ENCODE measurements around the gene COL9A3. TPM values are rescaled to one million over a fixed set of nuclear protein-coding genes. Genes with fewer than 3 reads are reported as not detected.

The COL9A3 gene
- total RNA-seq, 1 donor from 2014 or later: 28.1 TPM

- DNase-seq: no peak
These were observed 7.9 kb downstream of the COL9A3 start for GRCh38 chr20:62824476-62825332.

GRCh38 chr20:62825333-62825985 is 8.6 kb downstream of the COL9A3 start:
- DNase-seq: no peak

DNA sequence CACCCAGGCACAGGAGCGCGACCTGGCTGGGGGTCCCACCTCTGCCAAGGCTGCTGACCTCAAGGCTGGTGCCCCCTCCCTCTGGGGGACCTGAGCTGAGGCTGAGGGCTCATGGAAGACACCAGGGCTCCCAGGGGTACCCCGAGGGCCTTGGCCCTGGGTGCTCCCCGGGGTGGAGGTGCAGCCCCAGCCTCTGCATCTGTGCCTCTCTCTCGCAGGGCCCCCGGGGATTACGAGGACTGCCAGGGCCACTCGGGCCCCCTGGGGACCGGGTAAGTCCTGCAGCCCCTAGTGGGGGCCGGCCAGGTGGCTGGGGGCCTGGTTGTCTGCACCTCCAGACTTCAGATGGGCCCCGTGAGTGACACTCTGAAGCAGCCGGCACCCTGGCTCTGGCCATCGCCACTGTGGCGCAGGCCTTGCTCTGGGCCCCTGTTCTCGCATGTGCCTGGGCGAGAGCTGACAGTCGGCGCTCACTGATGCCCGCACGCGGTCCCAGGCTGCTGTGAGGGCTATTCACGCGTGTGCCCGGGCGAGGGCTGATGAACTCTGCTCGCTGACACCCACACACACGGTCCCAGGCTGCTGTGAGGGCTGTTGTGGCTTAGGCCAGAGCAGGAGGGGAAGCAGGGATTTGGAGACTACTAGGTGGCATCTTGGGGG is 9.3 kb downstream of the COL9A3 start:
- DNase-seq: no peak

- no peak for DNase-seq
These were observed 9.9 kb downstream of the COL9A3 start for GRCh38 chr20:62826646-62827310.

- DNase-seq: no peak
These were observed 10.6 kb downstream of the COL9A3 start for GRCh38 chr20:62827311-62828038.

- DNase-seq: no peak
These were observed 11.2 kb downstream of the COL9A3 start for GRCh38 chr20:62828051-62828450.

- no peak for DNase-seq
These were observed 11.8 kb downstream of the COL9A3 start for GRCh38 chr20:62828511-62829230.

DNA sequence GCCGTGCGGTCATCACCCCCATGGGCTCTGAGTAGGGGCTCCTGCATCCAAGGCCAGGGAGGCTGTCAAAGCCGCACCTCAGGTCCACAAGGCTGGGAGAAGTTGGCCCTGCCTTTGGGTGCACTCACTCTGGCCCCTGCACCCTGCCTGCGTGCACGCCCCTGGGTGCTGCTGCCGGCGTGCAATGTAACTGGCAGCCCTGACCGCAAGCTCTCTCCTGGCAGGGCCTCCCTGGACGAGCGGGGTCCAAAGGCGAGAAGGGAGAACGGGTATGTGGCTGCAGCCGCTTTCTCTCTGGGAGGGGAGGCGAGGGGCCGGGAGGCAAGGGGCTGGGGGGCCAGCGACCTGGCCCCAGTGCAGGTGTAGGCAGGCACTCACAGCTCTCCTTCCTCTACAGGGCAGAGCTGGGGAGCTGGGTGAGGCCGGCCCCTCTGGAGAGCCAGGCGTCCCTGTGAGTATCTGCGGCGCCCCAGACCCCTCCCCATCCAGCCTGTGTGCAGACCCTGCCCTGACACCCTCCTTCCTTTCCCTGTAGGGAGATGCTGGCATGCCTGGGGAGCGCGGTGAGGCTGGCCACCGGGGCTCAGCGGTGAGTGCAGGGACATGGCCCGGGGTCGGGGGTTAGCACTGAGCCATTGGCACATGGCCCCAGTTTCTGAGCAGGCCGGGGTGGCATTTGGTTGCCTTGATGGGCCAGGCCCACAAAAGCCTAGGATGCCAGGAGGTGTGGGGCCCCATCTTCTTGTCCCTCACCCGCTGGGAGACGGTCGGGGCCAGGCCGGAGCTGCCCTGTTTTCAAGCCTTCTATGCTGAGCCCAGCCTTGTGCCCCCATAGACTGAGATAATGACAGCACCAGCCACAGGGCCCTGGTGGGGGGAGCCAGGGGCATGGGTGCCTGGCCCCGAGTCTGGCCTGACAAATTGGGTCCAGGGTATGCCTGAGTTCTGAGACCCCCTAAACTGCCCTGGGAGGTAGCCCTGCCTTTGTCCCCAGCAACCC is 12.7 kb downstream of the COL9A3 start:
- no peak for DNase-seq

- DNase-seq: no peak
These were observed 13.4 kb downstream of the COL9A3 start for GRCh38 chr20:62830251-62830650.

GRCh38 chr20:62830821-62831220 is 14.0 kb downstream of the COL9A3 start:
- DNase-seq: no peak

DNA sequence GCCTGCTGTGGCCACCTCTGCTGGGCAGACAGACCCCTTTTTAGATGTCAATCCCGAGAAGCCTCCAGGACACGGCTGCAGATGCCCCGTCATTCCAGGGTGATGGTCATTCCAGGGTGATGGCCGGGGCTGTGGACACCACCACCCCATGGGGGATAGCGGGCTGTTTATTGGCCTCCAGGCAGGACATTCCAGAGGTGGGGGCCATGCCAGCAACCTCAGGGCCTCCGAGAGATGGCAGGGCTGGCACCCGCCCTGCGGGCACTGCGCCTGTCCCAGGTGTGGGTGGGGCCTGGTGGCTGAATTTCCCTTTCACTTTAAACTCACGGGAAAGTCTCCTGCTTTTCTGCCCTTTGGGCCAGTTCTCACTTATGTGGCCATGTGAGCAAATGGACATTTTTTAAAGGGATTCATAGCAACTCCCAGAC is 14.5 kb downstream of the COL9A3 start:
- DNase-seq: no peak

GRCh38 chr20:62831854-62832211 is 15.0 kb downstream of the COL9A3 start:
- no peak for DNase-seq

DNA sequence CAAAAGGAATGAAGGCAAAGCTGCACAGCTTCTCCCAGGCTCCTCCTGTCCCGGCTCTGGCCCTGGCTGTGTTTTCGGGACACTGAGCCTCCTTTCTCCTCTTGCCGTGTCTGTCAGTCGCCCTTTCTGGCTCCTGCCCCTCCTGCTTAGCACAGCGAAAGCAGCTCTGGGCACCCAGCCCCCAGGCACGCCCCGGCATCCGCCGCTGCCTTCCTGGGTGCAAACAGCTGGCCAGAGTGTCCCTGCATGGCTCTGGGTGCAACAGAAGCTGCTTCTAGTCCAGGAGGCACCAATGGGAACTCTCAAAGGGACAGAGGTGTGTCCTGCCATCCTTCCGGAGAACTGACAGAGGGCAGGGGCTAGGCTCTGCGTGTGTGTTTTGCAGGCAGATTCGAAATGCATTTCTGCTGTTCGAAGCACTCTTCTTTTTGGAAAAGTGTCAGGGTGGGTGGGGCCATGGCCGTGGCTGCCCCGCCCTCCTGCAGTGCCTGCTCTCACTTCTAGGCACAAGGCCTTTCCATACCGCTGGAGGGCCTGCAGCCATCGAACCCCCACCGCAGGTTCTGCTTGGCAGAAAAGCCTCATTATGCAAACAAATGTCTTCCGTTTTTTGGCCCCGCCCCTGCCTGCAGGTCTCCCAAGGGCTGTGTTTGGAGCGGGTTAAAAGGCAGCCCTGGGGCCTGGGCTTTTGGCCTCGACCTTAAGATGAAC is 15.5 kb downstream of the COL9A3 start:
- DNase-seq: peak; percentile 41

DNA sequence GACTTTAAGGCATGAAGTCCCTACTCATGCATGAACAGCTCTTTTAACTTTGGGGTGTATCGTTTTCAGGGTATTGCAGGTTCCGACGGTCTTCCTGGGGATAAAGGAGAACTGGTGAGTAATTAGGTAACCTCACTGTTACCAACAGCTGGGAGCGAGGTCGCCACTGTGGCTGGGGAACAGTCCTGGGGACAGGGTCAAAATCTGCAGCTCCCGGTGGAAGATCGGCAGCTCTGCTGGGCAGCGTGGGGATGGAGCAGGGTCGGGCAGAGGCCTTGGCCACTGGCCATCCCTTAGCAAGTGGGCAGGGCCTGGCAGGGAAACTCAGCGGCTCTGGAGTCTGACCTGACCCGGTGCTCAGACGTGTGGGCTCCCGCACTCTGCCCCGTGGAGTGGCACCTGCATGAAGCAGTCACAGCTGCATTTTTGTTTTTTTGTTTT is 16.1 kb downstream of the COL9A3 start:
- DNase-seq: no peak

DNA sequence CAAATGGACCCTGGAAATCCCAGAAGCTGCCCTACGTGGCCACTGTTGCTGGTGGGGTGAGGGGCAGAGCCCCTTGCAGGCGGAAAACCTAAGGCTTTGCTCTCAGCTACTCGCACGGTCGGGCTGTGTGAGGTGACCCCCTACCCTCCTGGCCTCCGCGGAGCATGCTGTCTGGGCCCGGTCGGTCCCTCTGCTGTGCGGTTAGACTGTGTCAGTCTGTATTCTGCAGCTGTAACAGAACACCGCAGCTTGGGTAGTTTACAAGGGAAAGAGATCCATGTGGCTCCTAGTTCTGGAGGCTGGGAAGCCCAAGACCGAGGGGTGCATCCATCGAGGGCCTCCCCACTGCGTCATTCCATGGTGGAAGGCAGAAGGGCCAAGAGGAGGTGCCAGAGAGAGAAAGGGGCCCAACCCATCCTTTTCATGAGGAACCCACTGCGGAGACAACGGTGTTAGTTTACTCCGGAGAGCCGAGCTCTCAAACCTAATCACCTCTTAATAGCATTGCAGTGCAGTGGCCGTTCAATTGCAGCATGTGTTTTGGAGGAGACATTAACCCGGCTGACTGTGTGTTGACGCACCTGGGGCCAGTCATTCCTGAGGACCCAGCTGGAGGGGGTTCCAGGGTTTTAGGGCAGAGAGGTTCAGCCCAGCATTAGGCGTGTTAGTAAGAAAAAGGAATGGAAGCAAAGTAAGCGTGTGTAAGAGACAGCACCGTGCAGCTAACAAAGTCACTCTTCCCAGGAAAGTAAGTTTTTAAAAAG is 18.3 kb downstream of the COL9A3 start:
- no peak for DNase-seq

GRCh38 chr20:62835931-62836861 is 19.3 kb downstream of the COL9A3 start:
- no peak for DNase-seq

GRCh38 chr20:62836967-62837490 is 20.2 kb downstream of the COL9A3 start:
- no peak for DNase-seq

All from tongue (tissue), 2 donors.